GM12865 (cell line): ENCODE data around the gene EFCAB11.

Source experiments
- DNase-seq: peaks from one replicate; pipeline ENCODE4 v3.0.0; 2010; ENCODE audit warnings: low read depth
- H3K4me3 ChIP-seq: 2 replicates; pipeline ENCODE4 v1.5.1; 2011; ENCODE audit warnings: mild to moderate bottlenecking, low read depth, low read length, control low read depth
- TF ChIP-seq, protein P1 (sequence below): IDR thresholded peaks from 2 replicates; pipeline ENCODE4 v1.5.1; 2011; ENCODE audit warnings: low read length, control low read depth, low read depth, inconsistent platforms; ENCODE audit not compliant: insufficient read depth; ENCODE audit errors: missing control alignments

The EFCAB11 gene, protein sequence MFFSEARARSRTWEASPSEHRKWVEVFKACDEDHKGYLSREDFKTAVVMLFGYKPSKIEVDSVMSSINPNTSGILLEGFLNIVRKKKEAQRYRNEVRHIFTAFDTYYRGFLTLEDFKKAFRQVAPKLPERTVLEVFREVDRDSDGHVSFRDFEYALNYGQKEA

DNA sequence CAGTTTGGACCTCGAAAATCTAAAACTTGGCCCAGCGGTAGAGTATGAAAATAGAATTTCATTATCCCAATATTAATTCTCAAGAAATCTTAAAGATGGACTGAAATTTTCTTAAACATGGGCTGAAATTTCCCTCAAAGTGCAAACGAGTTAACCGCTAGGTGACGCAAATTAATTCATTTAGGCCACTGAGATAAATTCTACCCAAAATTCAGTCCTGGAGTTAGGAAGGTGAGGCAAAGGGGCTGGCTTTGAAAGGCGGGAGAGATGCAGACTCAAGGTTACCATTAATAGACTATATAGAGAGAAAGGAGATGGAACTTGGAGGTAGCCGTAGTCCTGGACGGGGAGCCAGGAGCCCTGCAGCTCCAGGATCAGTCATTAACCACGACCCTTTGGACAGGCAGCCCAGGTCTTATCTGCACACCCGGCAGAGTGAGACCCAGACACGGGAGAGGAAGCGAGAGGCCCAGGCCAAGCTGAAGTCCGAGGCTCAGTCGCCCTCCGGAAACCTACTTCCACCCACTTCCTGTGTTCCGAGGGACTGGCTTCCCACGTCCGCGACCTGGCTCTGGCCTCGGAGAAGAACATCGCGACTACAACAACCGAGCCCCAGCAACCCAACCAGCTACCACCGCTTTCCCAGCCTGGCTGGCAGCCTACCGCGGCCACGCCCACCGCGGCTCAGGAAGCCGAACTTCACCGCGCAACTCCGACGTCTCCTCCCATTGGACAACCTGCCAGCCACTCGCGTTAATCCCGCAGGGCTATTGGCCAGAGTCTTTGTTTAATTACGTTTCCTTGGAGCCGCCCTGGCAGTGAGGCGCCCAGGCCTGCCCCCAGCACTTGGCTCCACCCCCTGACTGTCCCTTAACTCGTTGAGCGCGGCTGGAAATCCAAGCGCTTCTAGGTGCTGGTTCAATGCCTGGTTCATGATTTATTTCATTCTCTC is at the start of gene EFCAB11:
EFCAB11 (minus strand) TSS at position 661 of the 952 bp plus-strand sequence; CDS start at position 591, 70 bp downstream.
- DNase-seq, result peak; percentile 98
- TF ChIP-seq, protein P1, sequence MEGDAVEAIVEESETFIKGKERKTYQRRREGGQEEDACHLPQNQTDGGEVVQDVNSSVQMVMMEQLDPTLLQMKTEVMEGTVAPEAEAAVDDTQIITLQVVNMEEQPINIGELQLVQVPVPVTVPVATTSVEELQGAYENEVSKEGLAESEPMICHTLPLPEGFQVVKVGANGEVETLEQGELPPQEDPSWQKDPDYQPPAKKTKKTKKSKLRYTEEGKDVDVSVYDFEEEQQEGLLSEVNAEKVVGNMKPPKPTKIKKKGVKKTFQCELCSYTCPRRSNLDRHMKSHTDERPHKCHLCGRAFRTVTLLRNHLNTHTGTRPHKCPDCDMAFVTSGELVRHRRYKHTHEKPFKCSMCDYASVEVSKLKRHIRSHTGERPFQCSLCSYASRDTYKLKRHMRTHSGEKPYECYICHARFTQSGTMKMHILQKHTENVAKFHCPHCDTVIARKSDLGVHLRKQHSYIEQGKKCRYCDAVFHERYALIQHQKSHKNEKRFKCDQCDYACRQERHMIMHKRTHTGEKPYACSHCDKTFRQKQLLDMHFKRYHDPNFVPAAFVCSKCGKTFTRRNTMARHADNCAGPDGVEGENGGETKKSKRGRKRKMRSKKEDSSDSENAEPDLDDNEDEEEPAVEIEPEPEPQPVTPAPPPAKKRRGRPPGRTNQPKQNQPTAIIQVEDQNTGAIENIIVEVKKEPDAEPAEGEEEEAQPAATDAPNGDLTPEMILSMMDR, result peak; percentile 0
- H3K4me3 ChIP-seq, result peak within 1 kb of the TSS; percentile 88

DNA sequence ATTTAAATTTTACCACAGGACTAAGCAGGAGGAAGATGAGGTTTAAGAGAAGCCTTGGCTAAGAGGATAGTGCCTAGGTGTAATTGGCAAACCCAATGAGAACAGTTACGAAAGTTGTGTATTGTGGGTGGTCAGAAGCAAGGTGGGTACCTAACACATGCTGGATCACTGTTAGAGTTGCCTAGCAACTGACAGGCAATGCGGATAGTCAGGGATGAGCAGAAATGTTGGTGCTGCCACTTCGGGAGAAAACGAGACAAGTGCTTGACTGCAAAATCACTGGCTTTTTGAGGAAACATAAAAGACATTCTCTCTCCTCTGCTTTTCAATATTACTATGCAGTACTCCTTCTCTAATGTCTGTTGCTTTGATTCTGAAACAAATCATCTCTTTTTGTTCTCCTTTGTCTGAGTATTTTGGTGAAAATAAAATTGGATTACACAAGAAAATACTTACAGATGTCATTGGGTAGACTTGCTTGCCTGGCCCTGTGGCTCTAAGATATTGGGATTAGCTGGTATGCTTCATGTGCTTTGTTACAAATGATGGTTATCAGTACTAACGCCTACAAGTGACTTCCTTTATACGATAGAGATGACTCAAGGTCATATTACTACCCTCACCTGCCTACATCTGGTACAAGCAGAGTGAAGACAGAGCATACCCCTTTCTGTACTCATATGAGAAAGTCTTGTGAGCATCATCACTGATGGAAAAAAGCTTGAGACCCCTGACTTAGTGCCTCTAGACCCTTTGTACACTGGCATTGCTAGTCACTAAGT is 49.2 kb upstream of the EFCAB11 start:
- no peak overlapping the region for H3K4me3 ChIP-seq
- DNase-seq, result no peak
- TF ChIP-seq, protein P1, result no peak

DNA sequence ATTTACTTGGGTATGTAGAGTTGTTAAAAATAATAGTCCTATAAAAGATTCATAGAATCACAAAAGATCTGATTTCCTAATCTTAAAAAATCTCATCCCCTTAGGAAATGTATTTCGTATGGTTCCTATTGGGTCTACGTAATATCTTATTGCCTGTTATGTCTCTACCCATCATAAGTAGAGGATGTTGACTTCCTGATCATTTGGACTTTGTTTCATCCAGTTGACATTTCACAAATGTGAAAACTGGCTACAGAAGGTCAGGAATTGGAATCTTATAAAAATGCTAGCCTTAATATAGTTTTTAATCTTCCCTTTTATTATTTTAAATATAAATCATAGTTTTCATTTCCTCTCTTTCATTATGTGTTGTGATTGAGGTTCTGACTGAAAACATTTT is 46.4 kb upstream of the EFCAB11 start:
- TF ChIP-seq, protein P1, result no peak
- H3K4me3 ChIP-seq, result no peak overlapping the region
- DNase-seq, result no peak

DNA sequence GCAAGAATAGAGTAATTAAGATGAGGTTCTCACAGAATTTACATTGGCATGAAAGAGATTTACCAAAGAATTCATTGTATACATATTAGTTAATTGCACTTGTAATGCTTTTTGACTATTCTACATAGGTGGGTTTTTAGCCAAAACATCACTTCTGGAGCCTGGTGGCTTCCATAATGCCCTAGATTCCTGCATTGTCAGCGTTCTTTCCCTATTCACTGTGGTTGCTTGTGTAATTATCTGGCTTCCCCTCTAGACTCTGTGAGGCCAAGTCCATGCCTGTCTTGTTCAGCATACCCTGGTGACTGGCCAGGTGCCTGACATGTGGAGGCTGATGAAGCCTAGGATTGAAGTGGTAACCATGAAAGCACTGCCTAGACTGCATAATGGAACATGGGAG is 42.4 kb upstream of the EFCAB11 start:
- DNase-seq, result no peak
- no peak overlapping the region for H3K4me3 ChIP-seq
- TF ChIP-seq, protein P1, result no peak

DNA sequence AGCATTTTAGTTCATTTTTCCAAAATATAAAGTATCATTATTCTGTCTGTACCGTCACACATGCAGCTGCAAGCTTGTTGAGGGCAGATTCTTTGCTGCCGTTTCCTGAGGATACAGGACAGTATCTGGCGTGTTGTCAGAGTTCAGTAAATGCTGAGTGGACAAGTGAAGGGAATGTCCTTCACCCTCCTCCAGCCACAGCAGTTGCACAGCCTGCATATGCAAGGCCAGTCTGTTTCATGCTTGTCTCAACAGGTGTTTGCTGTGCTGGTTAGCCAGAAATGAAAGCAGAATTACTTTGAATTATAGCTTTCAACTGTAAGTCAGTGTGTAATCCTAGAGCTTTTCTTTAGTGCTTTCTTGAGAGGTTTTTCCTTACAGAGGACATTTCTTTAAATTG is 37.7 kb upstream of the EFCAB11 start:
- no peak for DNase-seq
- H3K4me3 ChIP-seq, result no peak overlapping the region
- TF ChIP-seq, protein P1, result no peak

DNA sequence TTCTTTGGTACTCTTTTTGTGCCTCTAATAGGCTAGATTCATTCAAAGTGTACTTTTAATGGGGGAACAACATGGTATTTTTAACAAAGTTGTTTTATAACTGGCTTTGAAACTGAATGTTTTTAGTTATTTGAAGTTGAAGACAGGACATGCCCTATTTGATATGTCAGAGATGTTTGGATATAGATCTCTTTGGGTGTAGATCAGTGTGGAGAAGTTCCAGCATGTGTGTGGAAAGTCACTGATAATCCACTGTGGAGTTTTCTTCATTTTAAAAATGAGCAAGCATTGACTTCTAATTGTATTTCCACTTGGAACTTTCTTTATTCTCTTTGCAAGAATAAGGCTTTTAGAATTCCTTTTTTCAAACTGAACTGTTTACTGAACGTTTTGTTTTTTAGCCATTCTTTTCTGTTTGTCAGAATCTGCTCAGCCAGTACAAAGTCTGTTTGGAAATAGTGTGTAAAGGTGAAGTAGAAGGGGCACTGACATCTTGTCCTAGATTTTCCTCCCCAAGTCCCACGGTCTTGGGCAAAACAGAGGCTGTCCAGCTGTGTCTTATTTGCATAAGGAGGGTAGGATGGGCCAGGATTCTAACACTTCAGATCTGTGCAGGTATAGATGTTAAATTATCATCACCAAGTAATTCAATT is 36.2 kb upstream of the EFCAB11 start:
- TF ChIP-seq, protein P1, result no peak
- DNase-seq, result no peak
- no peak overlapping the region for H3K4me3 ChIP-seq
